Measurements from ENCODE around the gene HERC4.
A peak's percentile ranks its signal among the peaks of the same experiment; 100 is the strongest.
"Not testable (repeated sequence)": the region's sequence is repeated elsewhere in the genome, so short reads cannot be mapped to it uniquely, and the experiment has no call there.

The HERC4 gene

DNA sequence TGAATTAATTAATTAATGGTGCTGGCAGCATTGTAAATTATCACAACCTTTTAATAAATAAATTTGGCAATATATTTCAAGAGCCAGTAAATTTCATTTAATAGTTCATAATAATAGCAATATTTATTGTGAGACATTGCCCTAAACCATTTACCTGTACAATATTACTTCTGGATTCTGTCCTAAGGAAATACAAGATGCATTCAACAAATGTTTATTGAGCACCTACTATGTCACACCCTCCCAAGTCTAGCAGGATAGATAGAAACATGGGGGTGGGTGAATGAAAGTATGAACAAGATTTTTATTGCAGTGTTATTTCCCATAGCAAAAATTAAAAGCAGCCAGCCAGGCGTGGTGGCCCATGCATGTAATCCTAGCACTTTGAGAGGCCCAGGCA lies 4.4 kb upstream of the HERC4 start:
- Histone ChIP-seq H3K27me3 (ENCODE audit: insufficient read depth, low read depth) (no peaks in the 10 kb centered on the region), H4K20me1 (ENCODE audit: insufficient read depth) (no peaks in the 10 kb centered on the region), H2AFZ (ENCODE audit: low read depth) (no peak overlapping the region), H3K9ac (no peak overlapping the region), H3K4me2 (no peak overlapping the region), H3K4me3 (IDR thresholded peaks at IDR 0.05; ENCODE audit: insufficient read depth, low read depth, low read length) (no peak overlapping the region), H3K27ac (no peak overlapping the region), H3K79me2 (ENCODE audit: insufficient read depth, low read depth) (peaks cover 6% of the 10 kb centered on the region; the same call in 1 of the 2 replicates), H3K4me1 (ENCODE audit: low read depth, poor library complexity, severe bottlenecking) (peaks cover 6% of the 10 kb centered on the region), H3K36me3 (ENCODE audit: insufficient read depth) (no peaks in the 10 kb centered on the region)
- TF ChIP-seq, protein P1, sequence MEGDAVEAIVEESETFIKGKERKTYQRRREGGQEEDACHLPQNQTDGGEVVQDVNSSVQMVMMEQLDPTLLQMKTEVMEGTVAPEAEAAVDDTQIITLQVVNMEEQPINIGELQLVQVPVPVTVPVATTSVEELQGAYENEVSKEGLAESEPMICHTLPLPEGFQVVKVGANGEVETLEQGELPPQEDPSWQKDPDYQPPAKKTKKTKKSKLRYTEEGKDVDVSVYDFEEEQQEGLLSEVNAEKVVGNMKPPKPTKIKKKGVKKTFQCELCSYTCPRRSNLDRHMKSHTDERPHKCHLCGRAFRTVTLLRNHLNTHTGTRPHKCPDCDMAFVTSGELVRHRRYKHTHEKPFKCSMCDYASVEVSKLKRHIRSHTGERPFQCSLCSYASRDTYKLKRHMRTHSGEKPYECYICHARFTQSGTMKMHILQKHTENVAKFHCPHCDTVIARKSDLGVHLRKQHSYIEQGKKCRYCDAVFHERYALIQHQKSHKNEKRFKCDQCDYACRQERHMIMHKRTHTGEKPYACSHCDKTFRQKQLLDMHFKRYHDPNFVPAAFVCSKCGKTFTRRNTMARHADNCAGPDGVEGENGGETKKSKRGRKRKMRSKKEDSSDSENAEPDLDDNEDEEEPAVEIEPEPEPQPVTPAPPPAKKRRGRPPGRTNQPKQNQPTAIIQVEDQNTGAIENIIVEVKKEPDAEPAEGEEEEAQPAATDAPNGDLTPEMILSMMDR (conservative IDR thresholded peaks at IDR 0.05; ENCODE audit: low read depth, low read length), result no peak

DNA sequence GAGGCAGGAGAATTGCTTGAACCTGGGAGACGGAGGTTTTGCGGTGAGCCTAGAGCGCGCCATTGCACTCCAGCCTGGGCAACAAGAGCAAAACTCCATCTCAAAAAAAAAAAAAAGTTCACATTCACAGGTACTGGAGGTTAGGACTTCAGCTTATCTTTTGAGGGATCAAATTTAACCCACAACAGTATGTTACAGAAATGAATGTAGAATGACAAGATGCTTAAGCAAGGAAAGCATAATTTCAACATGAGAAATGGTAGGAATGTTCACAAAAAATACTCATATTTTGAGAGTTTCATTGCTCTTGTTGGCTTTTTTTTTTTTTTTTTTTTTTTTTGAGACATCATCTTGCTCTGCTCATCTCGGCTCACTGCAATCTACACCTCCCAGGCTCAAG lies 1.9 kb upstream of the HERC4 start:
- no peak overlapping the region for H3K27ac ChIP-seq
- no peaks in the 10 kb centered on the region for H3K27me3 ChIP-seq (ENCODE audit: insufficient read depth, low read depth)
- H3K4me1 ChIP-seq (ENCODE audit: low read depth, poor library complexity, severe bottlenecking), result peaks cover 25% of the 10 kb centered on the region
- no peak overlapping the region for H3K4me3 ChIP-seq (IDR thresholded peaks at IDR 0.05; ENCODE audit: insufficient read depth, low read depth, low read length)
- no peaks in the 10 kb centered on the region for H3K36me3 ChIP-seq (ENCODE audit: insufficient read depth)
- H3K4me2 ChIP-seq, result no peak overlapping the region
- H3K79me2 ChIP-seq (ENCODE audit: insufficient read depth, low read depth), result peaks cover 27% of the 10 kb centered on the region
- no peak overlapping the region for H3K9ac ChIP-seq
- no peaks in the 10 kb centered on the region for H4K20me1 ChIP-seq (ENCODE audit: insufficient read depth)
- H2AFZ ChIP-seq (ENCODE audit: low read depth), result no peak overlapping the region
- TF ChIP-seq, protein P1 (conservative IDR thresholded peaks at IDR 0.05; ENCODE audit: low read depth, low read length), result no peak

DNA sequence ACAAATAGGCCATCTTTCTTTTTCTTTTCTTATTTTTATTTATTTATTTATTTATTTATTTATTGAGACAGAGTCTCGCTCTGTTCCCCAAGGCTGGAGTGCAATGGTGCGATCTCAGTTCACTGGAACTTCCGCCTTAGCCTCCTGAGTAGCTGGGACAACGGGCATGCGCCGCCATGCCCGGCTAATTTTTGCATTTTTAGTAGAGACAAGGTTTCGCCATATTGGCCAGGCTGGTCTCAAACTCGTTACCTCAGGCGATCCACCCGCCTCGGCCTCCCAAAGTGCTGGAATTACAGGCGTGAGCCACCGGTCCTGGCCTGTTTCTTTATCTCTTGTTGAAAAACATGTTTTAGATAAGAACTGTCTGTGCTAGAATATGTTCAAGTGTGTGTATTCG lies 998 bp upstream of the HERC4 start:
- H3K4me1 ChIP-seq (ENCODE audit: low read depth, poor library complexity, severe bottlenecking), result peaks cover 29% of the 10 kb centered on the region
- not testable (repeated sequence) for H3K4me3 ChIP-seq (IDR thresholded peaks at IDR 0.05; ENCODE audit: insufficient read depth, low read depth, low read length); H3K4me2 ChIP-seq; H4K20me1 ChIP-seq (ENCODE audit: insufficient read depth); H3K9ac ChIP-seq; H3K27ac ChIP-seq; H2AFZ ChIP-seq (ENCODE audit: low read depth); H3K27me3 ChIP-seq (ENCODE audit: insufficient read depth, low read depth); H3K36me3 ChIP-seq (ENCODE audit: insufficient read depth)
- H3K79me2 ChIP-seq (ENCODE audit: insufficient read depth, low read depth), result peaks cover 37% of the 10 kb centered on the region

DNA sequence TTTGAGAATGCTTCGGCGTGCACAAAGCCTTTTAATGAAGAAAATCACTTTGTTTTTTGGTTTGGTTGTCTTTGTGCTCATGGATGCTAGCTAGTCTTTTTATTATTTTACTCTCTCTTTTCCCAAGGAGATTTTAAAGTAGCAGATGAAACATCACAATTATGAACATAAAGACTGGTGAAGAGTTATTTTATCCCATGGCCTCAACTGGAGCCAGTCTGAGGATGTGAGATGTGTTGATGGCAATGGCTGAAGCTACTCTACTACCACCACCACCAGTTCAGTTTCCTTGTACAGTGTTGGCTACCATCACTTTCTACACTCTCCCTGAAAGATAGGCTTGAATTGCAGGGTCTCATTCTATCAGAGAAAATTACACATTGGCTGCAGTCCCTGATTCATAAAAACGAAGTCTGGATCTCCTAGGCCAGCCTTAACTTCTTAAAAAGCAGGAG lies 494 bp upstream of the HERC4 start:
- H3K4me2 ChIP-seq, result peak overlapping the region; percentile 91
- H3K4me3 ChIP-seq (IDR thresholded peaks at IDR 0.05; ENCODE audit: insufficient read depth, low read depth, low read length), result no peak overlapping the region
- H3K4me1 ChIP-seq (ENCODE audit: low read depth, poor library complexity, severe bottlenecking), result peaks cover 29% of the 10 kb centered on the region
- no peaks in the 10 kb centered on the region for H3K36me3 ChIP-seq (ENCODE audit: insufficient read depth)
- no peaks in the 10 kb centered on the region for H4K20me1 ChIP-seq (ENCODE audit: insufficient read depth)
- peak overlapping the region; percentile 96 for H2AFZ ChIP-seq (ENCODE audit: low read depth)
- H3K27ac ChIP-seq, result no peak overlapping the region
- H3K27me3 ChIP-seq (ENCODE audit: insufficient read depth, low read depth), result no peaks in the 10 kb centered on the region
- TF ChIP-seq, protein P1 (conservative IDR thresholded peaks at IDR 0.05; ENCODE audit: low read depth, low read length), result no peak
- peaks cover 40% of the 10 kb centered on the region for H3K79me2 ChIP-seq (ENCODE audit: insufficient read depth, low read depth)
- no peak overlapping the region for H3K9ac ChIP-seq

DNA sequence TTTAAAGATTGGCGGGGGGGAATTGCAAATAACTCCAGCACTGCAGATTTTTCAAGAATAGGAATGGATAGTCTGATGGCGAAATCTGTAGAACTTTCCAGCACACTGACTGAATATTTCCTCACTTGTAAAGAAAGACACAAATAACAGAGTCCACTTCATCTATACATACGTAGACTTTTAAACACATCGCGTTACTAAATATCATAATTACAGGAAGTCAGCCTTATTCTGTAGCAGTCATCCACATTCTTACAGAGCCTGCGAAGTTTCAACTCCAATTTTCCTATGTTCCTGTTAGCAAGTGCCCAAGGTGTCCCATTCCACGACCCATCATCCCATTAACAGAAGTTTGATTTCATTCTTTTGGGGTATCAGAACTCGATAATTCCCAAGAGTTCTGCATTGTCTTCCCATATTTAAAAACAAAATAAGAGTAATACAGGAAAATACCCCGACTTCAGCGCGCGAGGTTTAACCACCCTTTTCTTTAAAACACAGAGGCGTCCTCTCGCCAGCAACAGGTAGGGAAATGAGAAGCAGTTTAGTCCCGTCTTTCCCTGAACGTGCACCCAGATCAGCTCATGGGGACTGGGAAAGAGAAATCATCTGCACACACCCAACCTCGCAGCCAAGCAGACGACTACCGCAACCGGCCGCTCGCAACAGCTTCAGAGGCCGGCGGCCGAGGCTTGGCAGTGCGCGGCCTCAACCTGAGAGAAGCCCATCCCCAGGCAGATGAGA lies 880 bp downstream of the HERC4 start:
- Histone ChIP-seq H3K27me3 (ENCODE audit: insufficient read depth, low read depth) (no peaks in the 10 kb centered on the region), H3K27ac (peak overlapping the region; percentile 78), H3K36me3 (ENCODE audit: insufficient read depth) (no peaks in the 10 kb centered on the region), H3K79me2 (ENCODE audit: insufficient read depth, low read depth) (peaks cover 43% of the 10 kb centered on the region), H3K4me3 (IDR thresholded peaks at IDR 0.05; ENCODE audit: insufficient read depth, low read depth, low read length) (peak overlapping the region; percentile 25), H2AFZ (ENCODE audit: low read depth) (peak overlapping the region; percentile 85), H4K20me1 (ENCODE audit: insufficient read depth) (no peaks in the 10 kb centered on the region), H3K4me2 (peak overlapping the region; percentile 93), H3K4me1 (ENCODE audit: low read depth, poor library complexity, severe bottlenecking) (peaks cover 29% of the 10 kb centered on the region), H3K9ac (peak overlapping the region; percentile 85)
- TF ChIP-seq, protein P1 (conservative IDR thresholded peaks at IDR 0.05; ENCODE audit: low read depth, low read length), result no peak

Data from KMS-11 (cell line).